Activated T-cell treated with anti-CD3 and anti-CD28 coated beads for 1 hour (primary cell): ENCODE measurements around the gene MEGF11.
"Not testable (repeated sequence)": the region's sequence is repeated elsewhere in the genome, so short reads cannot be mapped to it uniquely, and the experiment has no call there.

Source experiments
- DNase-seq: peaks from one replicate; pipeline ENCODE4 v3.0.0-alpha.2; 2020; ENCODE audit warnings: low read depth

Gene MEGF11

DNA sequence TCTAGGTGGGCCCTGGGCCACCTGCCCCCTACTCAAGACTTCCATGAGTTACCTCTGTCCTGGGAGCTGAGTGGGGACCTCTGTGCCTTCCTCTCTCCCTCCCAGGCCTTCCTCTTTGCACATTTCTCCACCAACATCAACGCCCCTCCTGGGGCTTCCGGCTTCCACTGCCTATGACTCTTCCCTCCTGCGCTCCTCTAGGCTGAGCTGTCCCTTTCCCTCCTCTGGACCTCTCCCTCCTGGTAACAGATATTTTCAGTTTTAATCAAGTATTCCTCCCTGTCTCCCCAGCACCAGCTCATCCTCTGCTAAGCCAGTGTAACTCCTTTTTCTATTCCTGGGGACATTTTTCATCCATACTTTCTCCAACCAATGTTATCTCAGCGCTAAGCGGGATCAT lies 223.9 kb downstream of the MEGF11 start:
- no peak for DNase-seq

DNA sequence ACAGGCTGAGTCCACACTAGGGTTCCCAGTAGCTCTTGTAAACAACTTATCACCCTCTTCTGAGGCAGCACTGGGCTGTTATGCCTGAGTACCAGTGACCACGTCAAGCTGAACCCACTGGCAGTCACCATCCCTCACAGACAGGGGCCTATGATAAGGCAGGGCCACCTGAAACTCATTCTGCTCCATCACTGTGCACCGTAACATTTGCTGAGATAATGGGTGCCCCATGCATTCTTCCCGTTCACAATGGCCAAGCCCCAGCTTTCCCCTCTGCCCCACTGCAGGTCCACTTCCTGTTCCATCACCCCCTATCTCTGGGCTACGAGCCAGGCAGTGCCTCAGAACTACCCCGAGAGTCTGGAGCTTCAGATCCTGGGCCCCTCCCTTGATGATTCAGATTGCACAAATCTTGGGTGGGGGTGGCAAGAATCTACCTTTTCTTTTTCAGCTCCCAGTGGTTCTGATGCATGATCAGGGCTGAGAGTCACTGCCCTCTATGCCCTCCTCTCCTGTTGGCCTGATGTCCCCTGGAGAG lies 226.2 kb downstream of the MEGF11 start:
- DNase-seq = no peak

DNA sequence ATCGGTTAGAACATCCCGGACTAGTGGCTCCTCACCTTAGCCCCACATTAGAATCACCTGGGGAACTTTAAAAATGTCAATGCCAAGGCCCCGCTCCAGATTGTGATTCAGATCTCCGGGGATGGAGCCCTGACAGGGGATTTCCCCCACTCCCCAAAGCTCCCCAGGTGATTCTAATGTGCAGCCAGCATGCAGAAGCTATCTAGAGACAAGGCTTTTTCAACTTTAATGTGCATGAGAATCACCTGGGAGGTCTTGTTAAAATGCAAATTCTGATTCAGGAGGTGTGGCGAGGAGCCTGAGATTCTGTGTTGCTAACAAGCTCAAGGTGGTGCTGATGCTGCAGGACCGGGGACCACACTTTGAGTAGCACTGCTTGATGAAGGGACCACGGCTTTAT lies 227.6 kb downstream of the MEGF11 start:
- DNase-seq = no peak

DNA sequence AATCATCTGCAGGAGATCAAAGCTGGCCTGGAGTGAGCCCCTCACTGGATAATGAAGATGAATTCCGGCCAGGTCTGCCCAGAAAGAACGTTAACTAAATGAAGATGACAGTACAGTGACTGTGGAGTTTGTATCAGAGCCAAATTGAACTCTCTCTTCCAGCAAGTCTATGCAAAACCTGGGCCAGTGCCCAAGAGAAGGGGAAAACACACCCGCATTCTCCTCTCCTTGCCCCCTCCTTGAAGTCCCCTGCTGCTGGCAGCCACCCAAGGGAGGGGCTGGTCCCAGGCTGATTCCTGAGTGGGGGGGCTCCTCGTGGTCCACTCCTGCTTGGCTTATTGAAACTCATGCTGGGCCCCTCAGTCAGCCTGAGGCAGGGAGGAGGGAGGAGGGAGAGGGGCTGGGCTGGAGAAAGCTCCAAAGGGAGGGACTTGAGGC lies 228.5 kb downstream of the MEGF11 start:
- DNase-seq = no peak

DNA sequence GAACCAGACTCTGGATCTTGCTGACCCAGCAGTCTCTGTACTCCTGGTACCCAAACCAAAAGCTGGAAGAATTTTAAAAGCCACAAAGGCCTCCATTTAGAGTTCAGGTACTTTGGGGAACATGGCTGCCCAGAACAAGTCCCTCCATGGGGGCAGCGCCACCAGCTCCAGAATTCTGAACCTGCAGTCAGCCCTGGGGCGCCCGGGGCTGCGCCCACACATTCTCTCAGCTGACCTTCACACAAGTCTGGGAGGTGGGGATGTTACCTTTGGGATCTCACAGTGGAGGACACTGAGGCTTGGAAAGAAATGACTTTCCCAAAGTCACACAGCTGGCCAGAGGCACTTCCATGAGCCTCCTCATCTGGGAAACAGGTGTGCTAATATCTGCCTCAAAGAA lies 229.4 kb downstream of the MEGF11 start:
- DNase-seq = no peak

DNA sequence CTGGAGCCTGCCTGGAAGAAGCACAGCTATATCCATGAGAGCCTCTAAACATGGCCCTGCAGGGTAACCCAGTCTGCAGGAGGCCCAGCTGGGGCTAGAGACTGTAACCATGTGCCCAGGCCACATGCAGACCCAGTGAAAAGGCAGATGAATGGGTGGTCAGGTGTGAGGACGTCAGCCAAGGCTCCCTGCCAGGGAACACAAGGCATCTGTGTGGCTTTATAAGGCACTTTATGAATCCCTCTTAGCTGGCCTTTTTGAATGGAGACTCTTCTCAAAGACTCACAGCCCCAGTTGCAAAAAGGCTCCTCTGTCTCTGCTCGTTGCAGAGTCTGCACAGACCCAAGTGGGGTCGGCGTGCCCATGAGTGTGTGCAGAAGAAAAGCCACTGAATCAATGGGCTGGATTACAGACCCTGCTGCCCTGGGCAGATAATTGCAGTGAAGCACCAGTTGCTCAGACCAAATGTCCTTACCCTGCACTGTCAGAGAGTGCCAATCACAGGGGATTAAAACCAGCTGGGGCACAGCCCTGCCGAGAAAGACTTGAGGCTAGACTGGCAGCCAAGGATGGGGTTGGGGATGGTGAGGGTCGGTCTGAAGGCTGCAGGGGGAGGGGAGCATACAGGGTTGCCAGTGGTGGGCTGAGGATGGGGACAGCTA lies 230.1 kb downstream of the MEGF11 start:
- no peak for DNase-seq

DNA sequence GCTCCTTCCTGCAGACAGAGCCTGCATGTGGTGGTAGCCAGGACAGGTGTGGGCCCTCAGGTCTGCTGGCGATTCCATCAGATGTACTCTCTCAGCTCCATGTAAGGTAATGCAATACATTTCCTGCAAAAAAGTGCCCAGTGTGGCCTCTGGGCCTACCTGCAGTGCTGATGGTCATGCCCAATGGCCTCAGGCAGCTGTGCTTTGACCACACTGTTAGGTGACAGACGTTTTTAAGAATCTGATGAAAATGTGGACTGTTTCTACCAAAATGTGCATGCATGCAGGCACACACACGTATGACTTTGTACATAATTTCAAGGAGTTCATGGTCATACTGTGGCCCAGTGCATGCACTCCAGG lies 231.4 kb downstream of the MEGF11 start:
- no peak for DNase-seq

DNA sequence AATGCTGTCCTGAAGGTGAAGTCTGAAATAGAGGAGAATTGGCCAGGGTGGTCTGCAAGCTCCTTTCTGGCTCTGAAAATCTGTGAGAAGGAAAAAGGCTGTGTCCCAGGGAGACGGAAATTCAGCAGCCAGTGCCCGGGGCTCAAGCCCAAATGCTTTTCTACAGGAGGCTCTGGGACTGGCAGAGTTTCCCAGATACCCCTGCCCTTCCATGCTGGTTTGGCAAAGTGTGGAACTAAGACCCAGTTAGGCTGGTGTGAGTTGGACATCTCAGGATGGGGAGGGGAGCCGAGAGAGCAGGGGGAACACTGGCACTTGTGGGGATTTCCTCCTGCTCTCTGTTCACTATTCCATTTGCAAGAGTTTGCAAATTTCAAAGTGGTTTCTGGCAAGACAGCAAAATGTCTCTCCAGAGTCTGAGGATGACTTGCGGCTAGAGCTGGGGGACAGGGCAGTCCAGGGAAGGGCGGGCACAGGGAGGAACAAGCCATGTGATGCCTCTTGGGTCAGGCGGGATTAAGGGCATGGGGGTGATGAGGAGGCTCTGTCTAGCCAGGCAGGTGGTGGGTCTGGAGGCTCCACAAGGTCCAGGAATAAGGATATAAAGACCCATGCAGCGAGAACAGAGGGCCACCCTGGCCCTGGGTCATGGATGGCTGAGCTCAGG lies 231.9 kb downstream of the MEGF11 start:
- DNase-seq = no peak

DNA sequence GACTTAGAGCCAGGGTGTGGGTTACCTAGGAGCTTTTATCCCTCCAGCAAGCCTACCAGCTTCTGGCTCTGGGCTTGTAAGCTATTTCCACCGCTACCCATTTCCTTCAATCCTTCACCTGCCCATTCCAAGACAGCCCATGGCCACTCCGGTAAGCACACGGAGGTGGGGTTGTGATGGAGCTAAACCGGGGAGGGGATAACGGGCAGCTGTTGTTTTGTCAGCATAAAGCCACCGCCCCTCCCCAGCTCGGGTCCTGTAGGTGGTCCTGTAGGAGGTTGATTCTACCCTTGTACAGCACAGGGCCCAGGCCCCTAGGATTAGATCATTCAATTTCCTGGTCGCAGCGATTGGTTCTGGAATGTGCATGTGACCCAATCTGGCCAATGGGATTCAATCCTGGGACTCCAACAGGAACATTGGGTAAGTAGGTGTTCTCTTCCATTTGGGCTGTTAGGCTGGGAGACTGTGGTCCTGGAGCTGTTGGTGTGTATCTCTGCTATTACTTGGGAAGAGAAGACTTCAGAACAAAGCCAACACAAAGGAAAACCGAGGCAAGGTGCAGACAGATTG lies 233.6 kb downstream of the MEGF11 start:
- no peak for DNase-seq

DNA sequence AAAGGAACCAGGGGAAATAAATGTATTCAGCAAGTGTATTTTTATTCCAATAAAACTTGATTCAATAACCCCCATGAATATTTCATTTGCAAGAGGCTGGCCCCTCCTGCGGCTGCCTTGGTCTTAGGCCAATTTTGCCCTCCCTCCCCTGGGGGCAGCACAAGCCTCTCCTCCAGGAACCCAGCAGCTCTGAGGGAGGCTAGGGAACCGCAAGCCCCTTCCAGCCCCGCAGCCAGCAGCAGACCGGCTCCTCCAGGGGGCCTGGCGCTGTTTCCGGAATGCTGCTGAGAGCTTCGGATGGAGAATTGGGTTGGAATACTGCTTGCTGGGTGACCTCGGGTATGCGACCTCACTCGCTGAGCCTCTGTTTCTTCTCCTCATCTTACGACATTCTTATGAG lies 234.2 kb downstream of the MEGF11 start:
- DNase-seq = no peak

DNA sequence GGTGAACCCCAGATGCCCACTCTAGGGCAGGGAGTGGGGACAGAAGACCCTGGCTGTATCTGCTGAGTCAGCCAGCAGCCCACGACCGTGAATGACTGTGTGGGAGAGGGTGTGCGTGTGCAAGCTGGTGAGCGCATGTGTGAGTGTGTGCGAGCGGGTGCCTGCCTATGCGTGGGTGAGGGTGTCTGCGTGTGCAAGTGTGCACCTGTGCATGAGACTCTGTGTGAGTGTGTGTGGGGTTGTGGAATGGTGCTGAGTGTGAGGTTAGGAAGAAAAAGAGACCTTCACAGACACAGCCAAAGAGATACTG lies 235.1 kb downstream of the MEGF11 start:
- no peak for DNase-seq

DNA sequence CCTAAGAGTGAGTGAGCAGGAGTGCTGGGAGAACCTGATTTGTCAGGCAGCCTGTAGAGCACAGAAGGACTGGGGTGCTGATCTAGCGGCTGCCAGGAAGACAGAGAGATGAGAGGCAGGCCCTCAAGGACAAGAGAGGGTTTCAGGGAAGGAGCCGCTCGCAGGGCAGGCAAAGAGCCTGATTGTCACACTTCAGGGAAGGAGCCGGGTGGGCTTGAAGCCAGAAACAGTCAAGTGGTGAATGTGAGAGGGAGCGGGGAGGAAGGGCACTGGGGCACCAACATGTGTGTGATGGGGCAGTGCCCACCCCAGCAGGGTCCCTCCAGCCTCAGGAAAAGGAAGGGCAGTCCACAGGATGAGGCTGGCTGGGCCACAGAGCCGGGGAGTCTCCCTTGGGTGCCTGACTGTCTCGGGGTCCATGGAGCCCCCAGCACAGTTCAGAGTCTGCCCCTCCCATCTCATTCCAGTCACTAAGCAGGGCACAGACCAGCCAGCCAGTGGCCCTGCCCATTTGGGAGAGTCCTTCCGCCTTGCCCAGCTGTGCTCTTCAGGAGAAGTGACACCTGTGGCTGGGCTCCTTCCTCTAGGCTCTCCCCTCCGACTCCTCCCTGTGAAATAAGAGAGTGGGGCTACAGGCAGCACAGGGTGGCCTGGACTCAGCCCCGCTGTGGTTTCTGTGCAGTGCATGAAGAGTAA lies 235.6 kb downstream of the MEGF11 start:
- DNase-seq = no peak

DNA sequence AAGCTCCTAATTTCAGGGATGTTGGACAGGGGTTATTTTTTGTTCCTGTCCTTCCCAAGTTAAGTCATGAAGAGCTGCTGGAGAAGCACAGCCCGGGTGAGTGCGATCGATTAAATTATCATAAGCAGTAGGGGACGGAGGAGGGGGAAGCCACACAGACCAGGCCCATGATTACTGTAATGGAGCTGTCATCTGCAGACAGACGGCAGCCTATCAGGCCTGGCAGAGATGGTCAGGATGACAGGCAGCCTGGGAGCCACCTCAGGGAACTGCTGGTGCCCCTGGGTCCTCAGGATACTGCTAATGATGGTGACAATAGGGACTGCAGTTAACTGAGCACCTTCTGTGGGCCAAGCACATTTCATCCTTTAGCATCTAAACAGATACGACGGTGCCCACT lies 236.6 kb downstream of the MEGF11 start:
- DNase-seq = no peak

DNA sequence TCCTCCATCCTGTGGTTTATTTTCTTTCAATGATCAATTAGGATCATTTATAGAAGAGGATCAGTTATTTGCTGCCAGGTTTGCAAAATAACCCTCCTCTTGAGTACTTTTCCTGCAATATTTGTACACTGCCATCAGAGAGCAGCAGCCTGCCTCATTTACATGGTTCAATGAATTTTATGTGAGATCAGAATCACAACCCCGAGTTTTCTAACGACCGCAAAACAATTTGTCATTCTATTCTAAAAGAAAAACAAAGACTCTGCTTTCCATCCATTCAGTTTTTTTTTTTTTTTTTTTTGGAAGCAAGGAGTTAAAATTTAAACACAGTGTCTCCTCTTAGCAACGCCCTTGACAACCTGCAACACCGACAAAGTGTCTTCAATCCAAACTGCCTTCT lies 237.4 kb downstream of the MEGF11 start:
- no peak for DNase-seq

DNA sequence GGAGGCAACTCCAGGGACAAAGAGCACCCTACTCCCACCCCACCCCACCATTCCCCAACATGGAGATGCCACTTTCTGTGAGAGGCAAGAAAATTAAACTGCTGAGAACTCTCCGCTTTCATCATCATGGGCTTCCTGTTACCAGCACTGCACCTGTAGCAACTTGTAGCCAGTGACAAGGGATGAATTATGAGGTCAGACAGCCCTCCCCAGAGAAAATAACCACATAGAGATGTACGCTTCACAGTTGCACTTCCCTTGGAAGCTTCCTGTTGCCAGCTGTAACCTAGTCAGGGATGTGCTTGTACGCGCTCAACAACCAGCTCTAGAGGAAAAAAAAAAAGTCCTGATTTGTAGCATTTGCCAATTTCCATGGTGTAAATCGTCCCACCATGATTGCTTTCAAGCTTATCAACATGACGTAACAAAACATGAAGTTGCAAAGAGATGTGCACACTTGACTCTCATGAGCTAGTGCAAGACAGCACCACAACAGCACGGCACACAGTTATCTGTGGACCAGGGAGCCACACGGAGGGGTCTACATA lies 238.8 kb downstream of the MEGF11 start:
- no peak for DNase-seq

DNA sequence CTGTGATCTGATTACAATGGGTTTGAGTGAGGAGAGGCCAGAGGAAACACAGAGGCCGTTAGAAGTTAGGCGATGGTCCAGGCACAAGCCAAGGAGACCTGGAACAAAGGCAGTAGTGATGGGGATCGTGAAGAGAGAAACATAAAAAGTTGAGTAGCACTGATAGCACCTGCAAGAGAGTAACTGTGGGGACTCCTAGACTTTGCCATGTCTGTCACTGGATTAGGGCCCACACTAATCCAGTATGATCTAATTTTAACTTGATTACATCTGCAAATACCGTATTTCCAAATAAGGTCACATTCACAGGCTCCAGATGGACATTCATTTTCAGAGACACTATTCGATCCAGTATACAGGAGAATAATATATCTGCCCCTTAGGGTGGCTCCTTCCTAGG lies 239.5 kb downstream of the MEGF11 start:
- DNase-seq = no peak

DNA sequence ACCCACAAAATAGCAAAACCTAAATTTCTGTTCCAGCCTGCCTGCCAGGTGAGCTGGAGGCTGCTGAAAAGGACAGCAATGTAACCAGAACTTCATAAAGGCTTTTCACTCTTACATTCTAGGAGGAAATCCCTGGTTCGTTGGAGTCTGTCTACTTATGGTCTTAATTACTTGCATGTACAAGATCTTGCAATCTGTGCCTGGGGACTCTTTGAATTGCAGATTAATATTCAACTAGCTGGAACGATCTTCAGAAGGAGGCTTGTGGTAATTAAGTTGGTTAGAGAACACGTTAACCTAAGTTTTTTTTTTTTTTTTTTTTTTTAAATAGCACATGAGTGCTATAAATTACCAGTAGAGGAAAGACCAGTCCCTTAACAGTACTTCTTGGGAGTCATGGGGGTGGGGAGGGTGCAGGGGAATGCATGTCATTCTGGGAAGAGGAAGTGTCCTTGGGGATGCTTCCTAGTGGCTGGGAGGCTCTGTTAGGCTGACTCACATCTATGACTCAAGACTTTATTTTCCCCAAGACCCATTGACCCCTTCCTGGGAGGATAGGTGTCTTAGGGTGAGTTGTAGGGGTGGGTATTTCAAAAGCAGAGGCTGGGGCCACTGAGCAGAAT lies 244.5 kb downstream of the MEGF11 start:
- DNase-seq = no peak

DNA sequence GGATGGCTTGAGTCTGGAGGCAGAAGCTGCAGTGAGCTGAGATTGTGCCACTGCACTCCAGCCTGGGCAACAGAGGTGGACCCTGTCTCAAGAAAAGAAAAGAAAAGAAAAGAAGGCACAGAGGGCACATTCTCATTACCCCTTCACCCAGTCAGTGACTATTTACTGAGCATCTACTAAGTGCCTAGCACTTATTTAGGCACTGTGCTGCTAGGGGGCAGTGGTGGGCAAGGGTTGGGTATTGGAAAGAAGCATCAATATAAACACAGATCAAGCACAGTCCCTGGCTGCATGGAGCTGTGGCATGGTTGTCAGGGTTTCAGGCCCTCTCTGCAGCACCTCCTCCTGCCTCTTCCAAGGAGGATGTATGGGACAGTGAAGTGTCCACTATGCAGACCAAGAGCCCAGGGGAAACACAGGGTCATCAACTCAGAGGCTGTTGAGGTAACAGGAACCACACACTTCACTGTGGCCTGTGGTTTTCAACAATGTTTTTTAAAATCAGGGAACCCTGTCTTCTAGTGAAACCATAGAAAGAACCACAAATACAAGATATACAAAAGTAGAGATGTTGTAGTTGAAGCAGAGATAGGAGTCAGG lies 245.8 kb downstream of the MEGF11 start:
- no peak for DNase-seq

DNA sequence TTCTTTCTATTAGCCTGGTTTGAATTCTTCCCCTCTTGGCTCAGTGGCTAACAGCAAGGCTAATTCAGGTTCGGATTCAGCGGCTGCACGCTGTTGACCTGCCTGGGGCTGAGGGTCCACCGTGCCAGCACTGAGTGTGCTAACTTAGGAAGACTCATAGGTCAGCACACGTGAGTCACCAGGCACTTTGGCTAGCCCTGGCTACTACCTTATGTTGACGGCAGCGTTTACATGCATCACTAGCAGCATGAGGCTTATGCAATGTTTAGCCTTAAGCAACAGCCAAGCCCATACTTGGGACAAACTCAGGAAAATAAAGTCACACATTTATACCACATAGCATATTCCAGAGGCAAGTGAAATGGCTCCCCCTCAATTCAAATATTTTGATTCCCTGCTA lies 246.6 kb downstream of the MEGF11 start:
- no peak for DNase-seq

DNA sequence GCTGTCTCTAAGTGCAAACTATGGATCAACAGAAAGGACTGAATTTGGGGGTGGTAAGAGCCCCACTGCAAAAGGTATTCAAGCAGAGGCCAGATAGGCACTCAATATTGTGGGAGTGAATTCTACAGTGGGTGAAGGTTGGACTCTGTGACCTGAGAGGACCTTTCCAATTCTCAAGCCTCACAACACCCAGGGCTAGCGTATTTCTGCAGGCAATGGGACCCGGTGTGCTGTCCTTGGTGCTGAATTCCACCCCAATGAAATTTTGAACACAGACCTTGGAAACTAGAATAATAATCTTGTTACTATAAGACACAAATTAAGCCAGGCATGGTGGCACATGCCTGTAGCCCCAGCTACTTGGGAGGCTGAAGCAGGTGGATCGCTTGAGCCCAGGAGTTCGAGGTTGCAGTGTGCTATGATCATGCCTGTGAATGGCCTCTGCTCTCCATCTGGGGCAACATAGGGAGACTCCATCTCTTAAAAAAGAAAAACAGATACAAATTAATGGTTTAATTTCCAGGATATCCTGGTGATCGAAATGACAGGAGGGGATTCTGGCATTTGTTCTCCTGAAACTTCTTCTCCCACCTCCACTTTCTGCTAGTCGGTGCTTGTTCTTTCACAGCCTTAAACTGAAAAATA lies 248.8 kb downstream of the MEGF11 start:
- no peak for DNase-seq

DNA sequence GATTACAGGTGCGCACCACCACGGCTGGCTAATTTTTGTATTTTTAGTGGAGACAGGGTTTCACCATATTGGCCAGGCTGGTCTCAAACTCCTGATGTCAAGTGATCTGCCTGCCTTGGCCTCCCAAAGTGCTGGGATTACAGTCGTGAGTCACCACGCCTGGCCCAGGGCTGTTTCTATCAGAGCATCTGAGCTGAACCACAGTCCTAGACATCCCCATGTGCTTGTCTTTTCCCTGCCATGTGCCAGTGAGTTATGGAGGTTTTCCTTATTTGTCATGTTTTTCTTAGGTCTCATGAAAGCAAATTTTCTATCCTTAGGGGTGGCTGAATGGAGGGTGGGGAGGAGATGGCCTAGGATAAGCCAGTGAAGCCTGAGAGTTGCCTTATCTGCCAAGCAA lies 250.4 kb downstream of the MEGF11 start:
- not testable (repeated sequence) for DNase-seq
